Mesothelial cell of epicardium (in vitro differentiated cells): Measurements from ENCODE around the gene HSPA8. TPM values are rescaled to one million over a fixed set of nuclear protein-coding genes. Genes with fewer than 3 reads are reported as not detected.

Source experiments
- DNase-seq, 2 experiments: peaks; one replicate each; pipeline ENCODE4 v3.0.0; 2021; ENCODE audit warnings: low spot score in 2 of 2; ENCODE audit not compliant: unreplicated experiment in 2 of 2
- H3K27ac Mint-ChIP-seq: 2 replicates; pipeline ENCODE4 v1.8.0; 2021; ENCODE audit warnings: mixed read lengths
- H3K27me3 Mint-ChIP-seq: 2 replicates; pipeline ENCODE4 v1.8.0; 2021; ENCODE audit warnings: low read depth, mixed read lengths
- H3K36me3 Mint-ChIP-seq: 2 replicates; pipeline ENCODE4 v1.8.0; 2021; ENCODE audit warnings: mixed read lengths
- H3K4me1 Mint-ChIP-seq: 2 replicates; pipeline ENCODE4 v1.8.0; 2021; ENCODE audit warnings: mixed read lengths
- H3K4me3 Mint-ChIP-seq: 2 replicates; pipeline ENCODE4 v1.8.0; 2021; ENCODE audit warnings: mild to moderate bottlenecking, moderate library complexity, mixed read lengths
- H3K9me3 Mint-ChIP-seq: 2 replicates; pipeline ENCODE4 v1.8.0; 2021; ENCODE audit warnings: mixed read lengths
- CTCF ChIP-seq: fragments of 200-600 bp; sonication (generic); IDR thresholded peaks from one replicate; pipeline ENCODE4 v1.5.0; 2021; ENCODE audit warnings: antibody characterized with exemption; ENCODE audit not compliant: unreplicated experiment
- total RNA-seq: library from RNA; stranded (reverse); gene quantifications from 3 replicates; pipeline ENCODE4 v1.2.1, GENCODE V29; 2021

Gene HSPA8
- total RNA-seq, 1 donor from 2014 or later = 714 TPM

GRCh38 chr11:123057661-123058305 is 4.2 kb downstream of the HSPA8 start:
- peak overlapping the region; percentile 34 for H3K27ac Mint-ChIP-seq
- H3K36me3 Mint-ChIP-seq = peaks cover 45% of the 10 kb centered on the region
- H3K4me3 Mint-ChIP-seq = no peak overlapping the region
- no peaks in the 10 kb centered on the region for H3K27me3 Mint-ChIP-seq
- no peaks in the 10 kb centered on the region for H3K9me3 Mint-ChIP-seq
- no peak for DNase-seq
- peaks cover 41% of the 10 kb centered on the region for H3K4me1 Mint-ChIP-seq
- no peak for TF ChIP-seq CTCF

GRCh38 chr11:123056835-123057491 is 5.0 kb downstream of the HSPA8 start:
- DNase-seq = no peak
- peaks cover 45% of the 10 kb centered on the region for H3K36me3 Mint-ChIP-seq
- no peak overlapping the region for H3K4me3 Mint-ChIP-seq
- no peak for TF ChIP-seq CTCF
- H3K27me3 Mint-ChIP-seq = no peaks in the 10 kb centered on the region
- H3K4me1 Mint-ChIP-seq = peaks cover 41% of the 10 kb centered on the region
- peak overlapping the region; percentile 69 for H3K27ac Mint-ChIP-seq
- H3K9me3 Mint-ChIP-seq = no peaks in the 10 kb centered on the region

DNA sequence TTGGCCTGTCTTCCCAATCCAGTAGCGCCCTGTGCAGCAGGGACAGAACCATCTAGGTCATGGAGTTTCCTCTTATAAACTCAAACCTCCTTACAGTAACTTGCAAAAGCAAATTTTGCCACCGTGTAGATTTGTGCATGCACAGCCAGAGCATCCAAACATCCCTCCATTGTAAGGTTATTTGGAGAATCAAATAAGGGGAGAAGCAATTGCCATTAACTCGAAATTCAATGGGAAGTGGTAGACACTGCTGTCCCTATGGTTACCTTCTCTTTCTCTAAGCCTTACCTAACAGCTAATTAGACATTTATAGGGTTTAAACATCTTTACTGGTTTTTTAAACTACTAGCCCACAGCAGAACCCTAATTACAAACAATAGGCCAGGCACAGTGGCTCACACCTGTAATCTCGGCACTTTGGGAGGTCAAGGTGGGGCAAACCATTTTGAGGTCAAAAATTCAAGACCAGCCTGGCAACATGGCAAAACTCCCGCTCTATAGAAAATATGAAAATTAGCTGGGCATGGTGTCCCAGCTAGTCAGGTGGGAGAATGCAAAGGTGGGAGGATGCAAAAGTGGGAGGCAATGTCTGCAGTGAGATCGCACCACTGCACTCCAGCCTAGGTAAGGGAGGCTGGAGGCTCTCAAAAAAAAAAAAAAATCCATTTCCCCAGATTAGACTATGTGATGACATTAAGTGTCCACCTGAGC is 6.6 kb downstream of the HSPA8 start:
- Mint-ChIP-seq H3K36me3 (peaks cover 37% of the 10 kb centered on the region), H3K9me3 (no peaks in the 10 kb centered on the region), H3K4me3 (no peak overlapping the region), H3K4me1 (peaks cover 30% of the 10 kb centered on the region), H3K27ac (peak overlapping the region; percentile 43), H3K27me3 (no peaks in the 10 kb centered on the region)
- TF ChIP-seq CTCF = no peak
- DNase-seq = no peak

DNA sequence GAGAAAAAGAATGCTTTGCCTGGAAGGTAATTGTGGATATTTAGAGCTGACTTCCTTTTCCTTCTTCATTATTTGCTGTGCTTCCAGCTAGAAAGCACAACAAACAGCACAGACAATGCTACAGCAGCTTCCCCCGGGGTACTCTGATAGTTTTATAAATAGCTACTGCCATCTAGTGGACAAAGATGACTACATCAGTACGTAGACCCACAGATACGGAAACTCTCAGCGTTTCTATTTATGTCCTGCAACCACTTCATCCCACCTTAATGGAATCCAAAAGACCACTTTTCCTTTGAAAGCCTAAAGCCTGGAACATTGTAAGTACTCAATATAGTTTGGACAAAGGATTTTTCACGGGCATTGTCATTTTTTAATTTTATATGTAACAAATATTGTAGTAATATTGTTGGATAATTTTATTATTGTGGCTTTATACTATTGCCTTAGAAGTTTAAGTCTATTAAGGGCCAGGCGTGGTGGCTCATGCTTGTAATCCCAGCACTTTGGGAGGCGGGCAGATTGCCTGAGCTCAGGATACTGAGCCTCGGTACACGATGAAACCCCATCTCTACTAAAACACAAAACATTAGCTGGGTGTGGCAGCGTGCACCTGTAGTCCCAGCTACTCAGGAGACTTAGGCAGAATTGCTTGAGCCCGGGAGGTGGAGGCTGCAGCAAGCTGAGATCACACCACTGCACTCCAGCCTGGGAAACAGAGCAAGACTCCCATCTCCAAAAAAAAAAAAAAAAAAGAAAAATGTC is 7.5 kb downstream of the HSPA8 start:
- peak overlapping the region; percentile 52 for H3K27ac Mint-ChIP-seq
- peak; percentile 69 for TF ChIP-seq CTCF
- no peaks in the 10 kb centered on the region for H3K9me3 Mint-ChIP-seq
- H3K4me3 Mint-ChIP-seq = no peak overlapping the region
- H3K27me3 Mint-ChIP-seq = no peaks in the 10 kb centered on the region
- DNase-seq = no peak
- peaks cover 21% of the 10 kb centered on the region for H3K4me1 Mint-ChIP-seq
- H3K36me3 Mint-ChIP-seq = peaks cover 29% of the 10 kb centered on the region

- H3K27me3 Mint-ChIP-seq = no peaks in the 10 kb centered on the region
- no peak for TF ChIP-seq CTCF
- DNase-seq = no peak
- H3K9me3 Mint-ChIP-seq = no peaks in the 10 kb centered on the region
- peaks cover 7% of the 10 kb centered on the region for H3K4me1 Mint-ChIP-seq
- H3K36me3 Mint-ChIP-seq = peaks cover 16% of the 10 kb centered on the region
- H3K27ac Mint-ChIP-seq = no peak overlapping the region
- no peak overlapping the region for H3K4me3 Mint-ChIP-seq
Measured at GRCh38 chr11:123052901-123053721, 8.8 kb downstream of the HSPA8 start.
